Thyroid gland (tissue), 4 donors: ENCODE measurements around the gene CCDC187. TPM values are rescaled to one million over a fixed set of nuclear protein-coding genes. Genes with fewer than 3 reads are reported as not detected.

Experiments used
- DNase-seq, 2 donors: peaks; one replicate each; pipeline ENCODE4 v3.0.0-alpha.2; 2019
- H3K27ac ChIP-seq, 3 donors: fragments of 200-600 bp; sonication (generic); 1 replicate in 2 of 3; 2 replicates in 1 of 3; pipeline ENCODE4 v1.5.1; 2016 to 2019; ENCODE audit warnings: mild to moderate bottlenecking in 1 of 3, moderate library complexity in 1 of 3
- H3K27me3 ChIP-seq: fragments of 200-600 bp; sonication (generic); one replicate; pipeline ENCODE4 v1.5.1; 2019
- H3K36me3 ChIP-seq, 2 donors: fragments of 200-600 bp; sonication (generic); one replicate each; pipeline ENCODE4 v1.5.1; 2016 to 2019
- H3K4me1 ChIP-seq, 2 donors: fragments of 200-600 bp; sonication (generic); one replicate each; pipeline ENCODE4 v1.5.1; 2017 to 2019
- H3K4me3 ChIP-seq, 3 donors: fragments of 200-600 bp; sonication (generic); replicated peaks in 1 of 3; 1 replicate in 2 of 3; 2 replicates in 1 of 3; pipeline ENCODE4 v1.5.1; 2016; ENCODE audit warnings: mild to moderate bottlenecking in 1 of 3
- H3K9me3 ChIP-seq: fragments of 200-600 bp; sonication (generic); one replicate; pipeline ENCODE4 v1.5.1; 2017
- POLR2A ChIP-seq, 2 donors: fragments of 450-650 bp; IDR thresholded peaks; one replicate each; pipeline ENCODE4 v1.6.1; 2017; ENCODE audit warnings: antibody characterized with exemption in 2 of 2, mild to moderate bottlenecking in 2 of 2, moderate library complexity in 1 of 2
- WGBS, 2 donors: methylation state at CpG; one replicate each; pipeline ENCODE4 v1.1.5; 2017; 5-methylcytosine and 5-hydroxymethylcytosine counted together
- intact Hi-C: fragments of 100-400 bp; cut with DNase I; formaldehyde crosslinking; loops from one replicate; pipeline ENCODE4 v1.15.1; 2023
- total RNA-seq, 4 donors: library from RNA; depleted of rRNA; stranded (reverse); fragments of >200 nt; gene quantifications; one replicate each; pipeline ENCODE4 v1.2.3, GENCODE V29; 2016
- TF ChIP-seq, protein P1 (sequence below), 6 experiments: fragments of 200-600 bp in 3 of 6; fragments of 450-650 bp in 3 of 6; sonication (generic) in 3 of 6; IDR thresholded peaks; one replicate each; pipeline ENCODE4 v1.5.1; 2016 to 2019; ENCODE audit warnings: antibody characterized with exemption in 6 of 6, mild to moderate bottlenecking in 2 of 6, inconsistent platforms in 1 of 6, moderate library complexity in 1 of 6

CCDC187 gene
- total RNA-seq, 4 donors from 2014 or later: 5.2 to 9.1 (median 6.2) TPM

DNA sequence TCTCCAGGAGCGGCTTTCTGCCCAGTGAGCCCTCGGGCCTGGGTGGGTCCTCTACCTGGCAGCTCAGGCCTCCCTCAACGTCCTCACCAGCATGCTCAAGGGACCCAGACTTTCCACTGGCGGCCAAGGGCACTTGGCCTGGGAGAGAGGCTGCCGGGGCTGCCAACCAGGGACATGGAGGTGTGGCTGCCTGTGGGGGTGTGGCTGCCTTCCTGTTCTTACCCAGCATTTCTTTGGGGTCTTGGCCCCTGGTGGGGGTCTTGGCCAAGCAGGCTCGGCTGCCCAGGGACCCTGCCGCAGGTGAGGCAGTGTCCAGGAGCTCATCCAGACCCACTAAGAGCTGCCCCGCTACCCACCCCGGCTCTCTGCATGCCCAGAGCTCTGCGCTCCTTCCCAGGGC lies 51.0 kb downstream of the CCDC187 start:
- no peak overlapping the region for H3K27ac ChIP-seq
- no peaks in the 10 kb centered on the region for H3K9me3 ChIP-seq
- 80 to 89% methylated on average over 3 to 5 of the region's 10 CpGs for WGBS, 2 donors
- H3K27me3 ChIP-seq: no peaks in the 10 kb centered on the region
- intact Hi-C loops: no loop called here
- no peaks in the 10 kb centered on the region for H3K4me1 ChIP-seq
- DNase-seq: no peak
- no peak for TF ChIP-seq POLR2A (IDR thresholded peaks at IDR 0.05)
- TF ChIP-seq, protein P1, sequence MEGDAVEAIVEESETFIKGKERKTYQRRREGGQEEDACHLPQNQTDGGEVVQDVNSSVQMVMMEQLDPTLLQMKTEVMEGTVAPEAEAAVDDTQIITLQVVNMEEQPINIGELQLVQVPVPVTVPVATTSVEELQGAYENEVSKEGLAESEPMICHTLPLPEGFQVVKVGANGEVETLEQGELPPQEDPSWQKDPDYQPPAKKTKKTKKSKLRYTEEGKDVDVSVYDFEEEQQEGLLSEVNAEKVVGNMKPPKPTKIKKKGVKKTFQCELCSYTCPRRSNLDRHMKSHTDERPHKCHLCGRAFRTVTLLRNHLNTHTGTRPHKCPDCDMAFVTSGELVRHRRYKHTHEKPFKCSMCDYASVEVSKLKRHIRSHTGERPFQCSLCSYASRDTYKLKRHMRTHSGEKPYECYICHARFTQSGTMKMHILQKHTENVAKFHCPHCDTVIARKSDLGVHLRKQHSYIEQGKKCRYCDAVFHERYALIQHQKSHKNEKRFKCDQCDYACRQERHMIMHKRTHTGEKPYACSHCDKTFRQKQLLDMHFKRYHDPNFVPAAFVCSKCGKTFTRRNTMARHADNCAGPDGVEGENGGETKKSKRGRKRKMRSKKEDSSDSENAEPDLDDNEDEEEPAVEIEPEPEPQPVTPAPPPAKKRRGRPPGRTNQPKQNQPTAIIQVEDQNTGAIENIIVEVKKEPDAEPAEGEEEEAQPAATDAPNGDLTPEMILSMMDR (IDR thresholded peaks at IDR 0.05): no peak
- no peaks in the 10 kb centered on the region for H3K36me3 ChIP-seq
- H3K4me3 ChIP-seq: no peak overlapping the region

DNA sequence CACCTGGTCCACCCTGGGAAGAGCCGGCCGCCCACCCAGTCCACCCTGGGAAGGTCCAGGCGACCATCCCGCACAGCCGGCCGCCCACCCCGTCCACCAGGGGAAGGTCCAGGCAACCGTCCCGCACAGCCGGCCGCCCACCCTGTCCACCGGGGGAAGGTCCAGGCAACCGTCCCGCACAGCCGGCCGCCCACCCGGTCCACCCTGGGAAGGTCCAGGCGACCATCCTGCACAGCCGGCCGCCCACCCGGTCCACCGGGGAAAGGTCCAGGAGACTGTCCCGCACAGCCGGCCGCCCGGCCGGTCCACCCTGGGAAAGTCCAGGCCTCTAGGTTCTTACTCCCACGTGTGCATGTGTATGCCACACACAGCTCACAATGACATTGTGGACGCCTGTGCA lies 51.6 kb downstream of the CCDC187 start:
- H3K4me1 ChIP-seq: no peaks in the 10 kb centered on the region
- no peaks in the 10 kb centered on the region for H3K36me3 ChIP-seq
- intact Hi-C loops: no loop called here
- TF ChIP-seq, protein P1 (IDR thresholded peaks at IDR 0.05): no peak
- no peak for TF ChIP-seq POLR2A (IDR thresholded peaks at IDR 0.05)
- DNase-seq: no peak
- 83 to 94% methylated on average over 9 to 20 of the region's 29 CpGs for WGBS, 2 donors
- no peak overlapping the region for H3K4me3 ChIP-seq
- H3K27ac ChIP-seq: no peak overlapping the region
- H3K9me3 ChIP-seq: no peaks in the 10 kb centered on the region
- no peaks in the 10 kb centered on the region for H3K27me3 ChIP-seq

- WGBS, 2 donors: 85% methylated on average over 19 to 24 of the region's 50 CpGs
- no peak for DNase-seq
- Histone ChIP-seq H3K4me1 (no peaks in the 10 kb centered on the region), H3K9me3 (no peaks in the 10 kb centered on the region), H3K4me3 (no peak overlapping the region), H3K36me3 (no peaks in the 10 kb centered on the region), H3K27me3 (no peaks in the 10 kb centered on the region), H3K27ac (no peak overlapping the region)
- no peak for TF ChIP-seq POLR2A (IDR thresholded peaks at IDR 0.05)
- TF ChIP-seq, protein P1 (IDR thresholded peaks at IDR 0.05): no peak
- intact Hi-C loops: no loop called here
Measured at GRCh38 chr9:136251264-136252115, 52.4 kb downstream of the CCDC187 start.

DNA sequence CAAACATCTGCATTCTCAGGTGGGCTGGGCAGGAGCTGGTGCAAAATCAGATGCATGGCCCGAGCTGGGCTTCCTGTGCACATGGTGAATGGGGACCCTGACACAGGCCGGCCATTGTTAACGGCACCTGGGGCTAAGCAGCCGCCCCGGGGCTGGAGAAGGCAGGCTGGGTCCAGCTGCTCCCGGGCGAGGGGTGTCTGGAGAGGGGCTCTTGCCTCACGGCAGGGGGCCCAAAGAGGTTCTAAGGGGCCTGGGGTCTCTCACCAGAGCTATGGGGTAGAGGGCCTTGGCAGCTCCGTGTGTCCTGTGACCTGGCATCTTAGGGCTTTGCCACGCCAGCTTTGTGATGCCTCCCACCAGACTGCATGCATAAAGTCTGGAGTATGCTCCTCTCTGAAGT lies 53.2 kb downstream of the CCDC187 start:
- H3K27me3 ChIP-seq: no peaks in the 10 kb centered on the region
- 60 to 69% methylated on average over 5 to 10 of the region's 10 CpGs for WGBS, 2 donors
- no peak for DNase-seq
- peaks cover 0 to 3% of the 10 kb centered on the region in 2 donors for H3K4me1 ChIP-seq
- H3K36me3 ChIP-seq: no peaks in the 10 kb centered on the region
- intact Hi-C loops: no loop called here
- H3K9me3 ChIP-seq: no peaks in the 10 kb centered on the region
- H3K4me3 ChIP-seq: no peak overlapping the region
- TF ChIP-seq, protein P1 (IDR thresholded peaks at IDR 0.05): no peak
- TF ChIP-seq POLR2A (IDR thresholded peaks at IDR 0.05): no peak
- no peak overlapping the region for H3K27ac ChIP-seq

- no peaks in the 10 kb centered on the region for H3K27me3 ChIP-seq
- H3K36me3 ChIP-seq: no peaks in the 10 kb centered on the region
- no peak for TF ChIP-seq POLR2A (IDR thresholded peaks at IDR 0.05)
- TF ChIP-seq, protein P1 (IDR thresholded peaks at IDR 0.05): no peak
- H3K4me3 ChIP-seq: no peak overlapping the region
- DNase-seq: no peak
- peaks cover 2 to 5% of the 10 kb centered on the region in 2 donors for H3K4me1 ChIP-seq
- no peaks in the 10 kb centered on the region for H3K9me3 ChIP-seq
- WGBS, 2 donors: 57 to 69% methylated on average over 23 to 30 of the region's 30 CpGs
- H3K27ac ChIP-seq: no peak overlapping the region
- intact Hi-C loops: loop anchor here (10.0 kb wide), 1 partner anchor 285 kb away; the partner anchor contains the start of gene UBAC1
Measured at GRCh38 chr9:136249877-136250559, 53.9 kb downstream of the CCDC187 start.
